Activated CD8-positive, alpha-beta memory T cell treated with anti-CD3 and anti-CD28 coated beads for 48 hours (primary cell): Measurements from ENCODE around the gene IPO11.
"Not testable (repeated sequence)": the region's sequence is repeated elsewhere in the genome, so short reads cannot be mapped to it uniquely, and the experiment has no call there.

Experiments
- DNase-seq, 3 experiments: peaks; one replicate each; pipeline ENCODE4 v3.0.0-alpha.2; 2020; ENCODE audit warnings: low read depth in 2 of 3, low spot score in 2 of 3

Gene IPO11

DNA sequence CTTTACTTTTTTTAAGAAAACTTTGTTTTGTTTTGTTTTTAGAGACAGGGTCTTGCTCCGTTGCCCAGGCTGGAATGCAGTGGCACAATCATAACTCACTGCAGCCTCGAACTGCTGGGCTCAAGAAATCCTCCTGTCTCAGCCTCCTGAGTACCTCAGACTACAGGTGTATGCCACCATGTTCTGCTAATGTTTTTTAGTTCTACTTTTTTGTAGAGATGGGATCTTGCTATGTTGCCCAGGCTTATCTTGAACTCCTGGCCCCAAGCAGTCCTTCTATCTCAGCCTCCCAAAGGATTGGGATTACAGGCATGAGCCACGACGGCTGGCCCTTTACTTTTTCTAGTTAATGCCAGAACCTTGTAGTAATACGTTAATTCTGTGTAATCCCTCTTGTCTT lies 36.0 kb downstream of the IPO11 start:
- no peak for DNase-seq

DNA sequence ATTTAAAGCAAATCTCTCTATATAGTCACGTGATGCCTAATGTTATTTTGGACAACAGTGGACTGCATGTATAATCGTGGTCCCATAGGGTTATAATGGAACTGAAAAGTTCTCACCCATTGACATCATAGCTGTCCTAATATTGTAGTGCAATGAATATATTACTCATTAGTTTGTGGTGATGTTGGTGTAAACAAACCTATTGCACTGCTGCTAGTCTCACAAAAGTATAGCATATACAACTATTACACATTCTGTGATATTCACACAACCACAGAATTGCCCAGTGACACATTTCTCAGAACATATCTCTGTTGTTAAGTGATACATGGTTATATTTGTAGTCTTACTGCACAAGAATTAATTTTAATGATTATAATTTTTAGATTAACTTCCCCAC lies 37.7 kb downstream of the IPO11 start:
- no peak for DNase-seq

DNA sequence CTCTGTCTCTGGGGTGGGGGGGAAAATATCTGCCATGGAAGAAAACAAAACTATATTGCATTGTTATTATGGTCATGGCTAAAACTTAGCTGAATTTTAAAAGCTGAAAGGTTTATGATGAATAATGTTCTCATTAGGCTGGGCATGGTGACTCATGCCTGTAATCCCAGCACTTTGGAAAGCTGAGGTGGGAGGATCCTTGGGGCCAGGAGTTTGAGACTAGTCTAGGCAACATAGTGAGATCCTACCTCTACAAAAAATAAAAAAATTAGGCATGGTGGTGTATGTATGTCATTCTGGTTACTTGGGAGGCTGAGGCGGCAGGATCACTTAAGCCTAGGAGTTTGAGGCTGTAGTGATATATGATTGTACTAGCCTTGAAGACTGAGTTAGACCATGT lies 44.5 kb downstream of the IPO11 start:
- DNase-seq: no peak

DNA sequence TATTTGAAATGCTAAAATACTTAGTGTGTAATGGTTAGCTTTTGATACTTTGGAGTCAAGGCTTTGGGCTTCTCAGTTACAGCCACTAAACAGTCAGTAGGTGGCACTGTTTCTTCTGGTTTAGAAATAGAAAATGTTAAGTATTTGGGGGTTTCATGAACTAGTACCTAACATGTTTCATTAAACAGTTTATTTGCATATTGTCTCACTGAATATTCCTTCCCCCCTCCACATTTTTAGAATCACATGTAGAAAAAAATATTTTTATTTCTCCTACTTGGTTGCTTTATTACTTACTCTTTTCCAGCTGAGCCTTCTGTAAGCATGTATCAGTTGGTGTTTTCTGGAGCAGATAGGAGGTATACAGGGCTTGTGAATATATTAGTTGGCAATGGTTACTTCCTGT lies 48.0 kb downstream of the IPO11 start:
- DNase-seq: no peak

DNA sequence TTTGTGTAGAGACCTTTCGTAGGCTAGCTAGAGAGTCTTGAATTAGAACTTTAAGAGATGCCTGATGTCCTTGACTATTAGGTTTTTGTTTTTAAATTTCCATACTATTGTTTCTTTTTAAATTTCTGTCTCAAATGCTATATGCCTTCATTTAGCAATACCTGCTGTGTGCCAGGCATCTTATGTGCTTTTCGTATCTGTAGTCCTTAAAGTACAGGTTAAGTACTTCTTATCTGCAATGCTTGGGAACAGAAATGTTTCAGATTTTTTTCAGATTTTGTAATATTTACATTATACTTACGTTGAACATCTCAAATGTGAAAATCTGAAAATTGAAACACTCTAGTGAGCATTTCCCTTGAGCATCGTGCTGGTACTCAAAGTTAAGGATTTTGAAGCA lies 49.0 kb downstream of the IPO11 start:
- DNase-seq: no peak

DNA sequence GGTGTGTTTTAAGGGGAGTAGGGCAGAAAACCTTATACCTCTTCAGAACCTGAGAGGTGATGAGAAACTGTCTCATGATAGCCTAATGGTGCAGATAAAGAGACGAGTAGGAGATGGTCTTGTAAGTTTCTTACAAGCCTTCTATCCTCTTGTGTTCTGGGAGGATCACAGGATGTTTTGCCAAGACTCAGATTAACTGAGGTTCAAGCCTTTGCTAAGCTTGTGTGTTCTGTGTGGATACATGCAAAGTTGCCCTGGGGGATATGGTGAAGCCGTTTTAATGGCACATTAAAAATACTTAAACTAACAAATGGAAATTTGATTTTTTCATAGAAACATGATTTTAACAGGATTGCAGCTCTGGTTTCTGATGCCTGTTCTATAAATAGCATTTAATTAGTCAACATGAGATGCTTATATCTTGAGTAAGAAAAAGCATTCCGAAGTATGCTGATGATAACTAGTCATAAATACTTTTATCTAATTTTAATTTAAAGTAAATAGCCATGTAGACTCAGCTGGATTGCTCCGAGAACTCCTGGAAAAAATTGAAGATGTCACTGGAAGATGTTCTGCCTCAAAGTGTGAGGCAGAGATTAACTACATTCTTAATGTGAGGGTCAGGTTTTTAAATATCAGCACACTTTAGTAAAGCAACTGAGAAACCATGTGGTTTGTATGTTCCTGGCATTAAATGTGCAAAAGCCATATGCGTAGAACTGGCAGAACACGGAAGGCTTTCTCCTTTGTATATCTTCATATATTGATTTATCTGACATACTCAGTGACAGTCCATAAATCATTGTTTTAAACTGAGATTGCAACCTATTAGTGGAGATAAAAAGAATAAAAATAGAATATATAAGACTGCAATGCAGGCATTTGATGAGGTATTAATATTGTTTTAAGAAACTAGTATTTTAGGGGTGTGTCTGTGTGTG lies 53.7 kb downstream of the IPO11 start:
- DNase-seq: no peak

DNA sequence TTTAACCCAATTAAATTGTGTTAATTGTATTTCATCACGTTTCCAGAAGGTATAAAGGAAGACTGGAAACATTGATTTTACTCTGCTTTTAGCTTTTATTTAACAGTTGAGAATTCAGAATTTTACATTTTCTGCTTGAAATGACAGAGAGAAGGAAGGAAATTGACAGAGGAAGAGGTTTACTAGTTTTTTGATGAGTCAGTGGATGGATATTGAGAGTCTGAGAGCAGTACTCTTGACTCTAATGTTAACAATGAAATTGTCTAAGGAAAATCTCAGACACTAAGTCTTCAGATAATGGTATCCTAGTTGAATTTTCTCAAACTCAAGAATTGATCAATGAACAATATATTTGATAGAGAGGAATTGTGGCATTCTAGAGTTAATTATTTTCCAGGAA lies 60.6 kb downstream of the IPO11 start:
- DNase-seq: no peak

DNA sequence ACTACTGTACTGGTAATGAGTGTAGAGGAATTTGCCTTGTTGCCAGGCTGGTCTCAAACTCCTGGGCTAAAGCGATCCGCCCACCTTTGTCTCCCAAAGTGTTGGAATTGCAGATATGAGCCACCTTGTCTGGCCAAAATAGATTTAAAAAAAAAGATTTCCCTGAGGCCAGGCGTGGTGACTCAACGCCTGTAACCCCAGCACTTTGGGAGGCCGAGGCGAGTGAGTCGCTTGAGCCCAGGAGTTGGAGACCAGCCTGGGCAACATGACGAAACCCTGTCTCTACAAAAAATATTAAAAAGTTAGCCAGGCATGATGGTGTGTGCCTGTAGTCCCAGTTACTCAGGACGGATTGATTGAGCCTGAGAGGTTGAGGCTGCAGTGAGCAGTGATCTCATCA lies 62.5 kb downstream of the IPO11 start:
- no peak for DNase-seq

DNA sequence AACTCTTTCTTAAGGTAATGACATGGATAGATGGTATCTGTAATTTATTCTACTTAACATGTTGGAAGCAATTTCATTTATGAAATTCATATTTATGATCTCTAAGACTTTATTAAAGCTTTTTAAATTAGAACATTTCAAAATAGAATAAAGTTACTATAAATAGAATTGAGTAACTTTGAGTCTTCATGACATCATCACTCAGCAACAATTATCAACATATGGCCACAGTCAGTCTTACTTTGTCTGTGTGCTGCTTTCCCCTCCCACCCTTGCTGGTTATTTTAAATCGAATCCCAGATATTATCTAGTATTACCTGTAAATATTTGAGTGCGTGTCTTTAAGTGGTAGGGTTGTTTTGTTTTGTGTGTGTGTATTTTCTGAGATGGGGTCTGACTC lies 65.2 kb downstream of the IPO11 start:
- no peak for DNase-seq

DNA sequence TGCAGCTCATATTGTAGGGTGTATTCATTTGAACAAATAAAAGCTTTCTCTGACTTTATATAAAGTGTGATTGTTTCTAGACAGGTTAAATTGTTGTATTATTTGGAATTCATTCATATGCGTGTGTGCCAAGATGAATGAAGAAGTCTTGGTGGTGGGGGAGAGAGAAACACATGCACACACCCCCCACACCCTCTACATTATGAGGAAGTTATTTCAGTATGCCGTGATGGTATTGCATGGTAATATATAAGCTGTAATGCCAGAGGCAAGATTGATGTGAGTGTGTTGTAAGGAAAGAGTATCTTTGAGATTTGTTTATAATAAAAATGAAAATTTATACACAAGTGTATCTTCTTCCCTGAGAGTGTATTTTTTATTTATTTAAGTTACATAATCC lies 71.0 kb downstream of the IPO11 start:
- no peak for DNase-seq

DNA sequence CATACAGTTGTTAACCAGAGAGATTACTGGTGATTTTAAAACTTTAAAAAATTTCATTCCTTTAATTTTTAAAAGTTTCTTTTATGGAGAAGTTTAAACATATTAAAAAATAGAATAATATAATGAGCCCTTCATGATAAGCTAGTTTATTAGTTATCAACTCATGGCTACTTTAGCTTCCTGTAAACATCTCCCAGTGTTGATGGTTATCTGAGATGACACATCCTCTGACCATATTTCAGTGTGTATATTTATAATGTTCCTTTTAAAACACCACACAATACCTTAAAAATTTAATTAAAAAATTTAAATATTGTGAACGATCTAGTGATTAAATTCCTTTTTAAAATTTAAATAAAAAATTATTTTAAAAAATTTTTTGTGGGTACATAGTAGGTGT lies 74.1 kb downstream of the IPO11 start:
- no peak for DNase-seq

DNA sequence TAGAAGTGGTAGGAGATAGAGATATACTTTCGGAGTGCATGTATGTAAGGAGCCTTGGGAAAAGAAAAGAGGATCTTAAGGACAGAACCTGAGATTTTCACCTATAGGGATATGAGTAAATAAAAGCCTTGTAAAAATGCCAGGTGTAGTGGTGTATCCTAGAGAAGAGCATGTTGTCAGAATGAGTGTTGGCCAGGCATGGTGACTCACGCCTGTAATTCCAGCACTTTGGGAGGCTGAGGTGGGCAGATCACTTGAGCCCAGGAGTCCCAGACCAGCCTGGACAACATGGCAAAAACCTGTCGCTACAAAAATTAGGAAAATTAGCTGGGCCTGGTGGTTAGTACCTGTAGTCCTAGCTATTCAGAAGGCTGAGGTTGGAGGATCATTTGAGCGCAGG lies 76.0 kb downstream of the IPO11 start:
- no peak for DNase-seq

DNA sequence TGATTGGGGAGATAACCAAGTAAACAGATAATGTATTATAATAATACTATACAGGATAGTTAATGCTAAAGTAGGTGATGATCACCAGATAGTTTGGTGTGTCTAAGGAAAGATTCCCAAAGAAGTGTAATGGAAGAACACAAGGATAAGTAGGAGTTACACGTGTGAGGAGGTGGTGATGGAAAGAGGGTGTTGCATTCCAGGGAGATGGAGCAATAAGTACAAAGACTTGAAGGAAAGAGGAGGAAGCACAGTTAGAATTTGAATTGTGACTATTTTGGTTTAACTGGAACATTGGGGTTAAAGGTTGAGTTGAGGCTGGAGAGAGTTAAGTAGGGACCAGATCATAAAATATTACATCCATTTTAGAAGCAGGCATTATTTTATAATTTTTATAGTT lies 76.9 kb downstream of the IPO11 start:
- DNase-seq: no peak

DNA sequence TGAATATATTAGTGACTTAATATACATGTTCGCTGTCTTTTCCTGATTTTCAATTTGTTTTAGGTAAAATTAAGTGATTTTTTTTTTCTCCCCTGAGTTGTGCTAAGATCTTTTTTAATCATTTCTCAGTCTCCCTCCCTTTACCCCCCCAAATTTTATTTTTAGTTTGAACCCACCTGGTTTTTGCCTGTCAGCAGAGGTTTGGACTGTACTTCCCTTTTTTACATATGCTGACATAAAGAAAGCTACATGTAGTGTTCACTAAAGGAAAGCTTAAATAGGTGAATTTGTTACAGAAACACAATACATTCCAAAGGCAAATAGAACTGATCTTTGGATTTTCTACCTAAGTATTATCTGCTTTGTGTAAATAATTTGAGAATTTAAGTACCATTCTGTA lies 82.2 kb downstream of the IPO11 start:
- DNase-seq: no peak

DNA sequence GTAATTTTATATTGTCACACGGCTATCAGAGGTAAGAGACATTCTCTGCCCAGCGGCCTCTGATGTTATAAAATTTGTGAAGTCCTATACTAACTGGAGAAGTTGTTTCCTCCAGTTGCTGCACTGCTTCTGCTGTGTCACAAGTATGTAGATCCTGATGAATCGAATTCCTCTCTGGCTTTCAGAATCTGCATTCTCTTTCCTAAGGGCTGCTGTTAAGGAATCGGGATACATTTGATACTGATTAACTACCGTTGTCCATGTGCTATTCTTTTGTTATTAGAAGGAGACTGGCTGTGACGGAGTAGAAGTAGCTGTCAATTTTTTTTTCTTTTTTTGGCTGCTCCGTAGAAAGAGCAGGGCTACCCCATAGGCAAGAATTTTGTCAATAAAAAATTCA lies 84.3 kb downstream of the IPO11 start:
- DNase-seq: no peak

DNA sequence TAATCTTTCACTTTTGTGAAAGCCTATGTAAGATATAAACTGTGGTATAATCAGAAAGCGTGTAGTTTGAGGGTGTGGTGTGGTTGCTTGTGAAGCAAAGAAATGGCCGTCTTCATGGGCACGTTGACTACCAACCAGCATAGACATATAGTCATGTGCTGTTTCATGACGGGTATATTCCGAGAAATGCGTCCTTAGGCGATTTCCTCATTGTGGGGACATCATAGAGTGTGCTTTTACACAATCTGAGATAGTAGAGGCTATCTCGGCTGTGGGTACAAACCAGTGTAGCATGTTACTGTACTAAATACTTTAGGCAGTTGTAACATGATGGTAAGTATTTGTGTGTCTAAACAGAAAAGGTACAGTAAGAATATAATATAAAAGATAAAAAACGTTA lies 86.4 kb downstream of the IPO11 start:
- DNase-seq: no peak

DNA sequence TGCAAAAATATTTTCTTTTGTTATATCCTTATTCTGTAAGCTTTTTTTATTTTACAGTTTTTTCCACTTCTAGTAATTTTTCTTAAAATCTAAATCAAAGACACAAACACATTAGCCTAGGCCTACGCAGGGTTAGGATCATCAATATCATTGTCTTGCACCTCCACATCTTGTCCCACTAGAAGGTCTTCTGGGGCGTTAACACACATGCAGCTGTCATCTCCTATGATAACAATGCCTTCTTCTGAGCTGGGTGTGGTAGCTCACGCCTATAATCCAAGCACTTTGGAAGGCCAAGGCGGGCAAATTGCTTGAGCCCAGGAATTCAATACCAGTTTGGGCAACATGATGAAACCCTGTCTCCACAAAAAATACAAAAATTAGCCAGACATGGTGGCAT lies 87.2 kb downstream of the IPO11 start:
- no peak for DNase-seq

DNA sequence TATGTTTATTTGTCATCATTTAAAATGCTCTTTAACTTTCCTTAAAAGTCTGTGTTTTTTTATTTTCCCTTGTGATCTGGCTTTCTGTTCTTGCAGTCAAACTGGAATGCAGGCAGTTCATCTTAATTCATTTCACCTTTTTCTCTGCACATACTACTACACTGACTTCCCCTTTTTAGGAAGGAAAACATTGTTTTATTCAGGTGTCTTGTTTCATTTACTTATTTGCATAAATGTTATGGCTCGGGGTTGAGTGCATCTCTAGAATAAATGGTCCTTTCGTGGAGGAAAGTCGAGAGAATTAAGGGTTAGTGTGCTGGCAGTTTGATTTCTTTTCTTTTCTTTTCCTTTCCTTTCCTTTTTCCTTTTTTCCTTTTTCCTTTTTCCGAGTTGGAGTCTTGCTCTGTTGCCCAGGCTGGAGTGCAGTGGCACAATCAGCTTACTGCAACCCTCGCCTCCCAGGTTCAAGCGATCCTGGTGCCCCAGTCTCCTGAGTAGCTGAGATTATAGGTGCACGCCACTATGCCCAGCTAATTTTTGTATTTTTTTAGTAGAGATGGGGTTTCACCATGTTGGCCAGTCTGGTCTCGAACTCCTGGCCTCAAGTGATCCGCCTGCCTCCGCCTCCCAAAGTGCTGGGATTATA lies 90.0 kb downstream of the IPO11 start:
- no peak for DNase-seq

DNA sequence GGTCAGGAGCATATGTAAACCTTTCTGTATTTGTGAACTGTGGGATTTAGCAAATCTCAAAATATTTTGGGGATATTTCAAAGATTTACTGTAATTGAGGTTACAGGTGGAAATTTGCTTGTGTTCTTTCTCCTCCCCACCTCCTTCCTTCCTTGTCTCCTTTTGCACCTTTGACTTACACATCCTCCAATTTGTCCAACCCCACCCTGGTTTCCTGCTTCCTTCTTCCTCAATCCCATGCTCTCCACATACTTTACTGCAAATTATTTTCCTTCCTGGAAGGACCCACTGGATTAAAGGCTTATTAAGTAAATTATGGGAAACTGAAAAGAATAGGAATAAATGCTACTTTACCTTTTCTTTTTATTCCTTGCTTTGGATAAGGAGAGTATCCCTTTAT lies 91.6 kb downstream of the IPO11 start:
- no peak for DNase-seq

DNA sequence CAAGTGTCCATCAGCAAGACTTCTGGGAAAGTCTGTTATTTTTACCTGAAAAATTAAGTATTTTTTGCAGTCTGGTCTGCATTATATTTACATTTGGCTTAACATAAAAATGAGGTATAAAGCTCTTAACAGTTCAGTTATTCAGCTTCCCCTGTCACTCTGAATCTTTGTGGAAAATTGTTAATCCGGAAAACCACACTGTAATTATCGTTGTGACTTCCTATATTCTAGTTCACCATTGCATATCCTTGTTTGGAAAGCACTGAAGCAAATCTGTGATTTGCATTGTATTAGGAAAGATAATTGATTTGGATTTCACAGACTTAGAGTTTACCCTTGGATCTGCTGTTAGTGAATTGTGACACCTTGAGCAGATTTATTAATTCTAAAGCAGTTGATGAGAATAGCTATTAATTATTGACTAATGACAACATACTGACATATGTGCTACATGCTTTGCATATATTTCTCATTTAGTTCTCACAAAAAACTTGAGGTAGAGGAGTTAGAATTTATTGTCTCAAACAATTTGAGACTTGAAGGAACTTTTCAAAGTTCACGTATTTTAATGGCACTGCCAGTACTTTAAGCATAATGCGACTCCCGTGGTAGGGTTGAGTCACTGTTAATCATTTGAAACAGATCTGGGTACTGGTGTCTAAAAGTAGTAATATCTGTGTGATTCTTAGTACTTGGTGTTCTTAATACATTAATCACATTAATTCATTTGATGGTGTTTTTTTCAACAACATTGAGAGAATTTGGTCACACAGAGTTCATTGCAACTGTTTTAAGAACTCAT lies 94.3 kb downstream of the IPO11 start:
- DNase-seq: no peak

DNA sequence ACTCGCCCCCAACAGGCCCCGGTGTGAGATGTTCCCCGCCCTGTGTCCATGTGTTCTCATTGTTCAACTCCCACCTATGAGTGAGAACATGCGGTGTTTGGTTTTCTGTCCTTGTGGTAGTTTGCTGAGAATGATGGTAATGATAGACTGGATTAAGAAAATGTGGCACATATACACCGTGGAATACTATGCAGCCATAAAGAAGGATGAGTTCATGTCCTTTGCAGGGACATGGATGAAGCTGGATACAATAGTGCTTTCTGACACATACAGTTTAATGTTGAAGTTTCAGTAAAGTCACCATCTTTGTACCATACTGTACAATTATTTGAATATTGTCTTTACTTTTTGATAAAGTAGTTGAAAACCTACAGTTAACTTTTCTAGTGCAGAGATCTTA lies 96.2 kb downstream of the IPO11 start:
- not testable (repeated sequence) for DNase-seq

DNA sequence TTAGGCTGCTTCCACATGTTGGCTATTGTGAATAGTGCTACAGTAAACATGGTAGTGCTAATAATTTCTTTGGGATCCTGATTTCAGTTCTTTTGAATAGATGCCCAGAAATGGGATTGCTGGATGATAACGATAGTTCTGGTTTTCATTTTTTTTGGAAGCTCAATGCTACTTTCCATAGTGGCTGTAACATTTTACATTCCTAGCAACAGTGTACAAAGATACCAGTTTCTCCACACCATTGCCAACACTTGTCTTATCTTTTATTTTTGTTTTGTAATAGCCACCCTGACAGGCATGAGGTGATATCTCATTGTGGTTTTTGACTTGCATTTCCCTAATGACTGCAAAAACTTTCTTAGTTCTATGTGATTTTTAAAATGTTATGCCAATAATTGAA lies 97.2 kb downstream of the IPO11 start:
- DNase-seq: no peak
